GM20000 (cell line): ENCODE results near the gene PLGLB2.
"Not testable (repeated sequence)": the region's sequence is repeated elsewhere in the genome, so short reads cannot be mapped to it uniquely, and the experiment has no call there.

ENCODE experiments used
- DNase-seq: peaks from one replicate; pipeline ENCODE4 v3.0.0; 2012; ENCODE audit warnings: low spot score

PLGLB2 gene

DNA sequence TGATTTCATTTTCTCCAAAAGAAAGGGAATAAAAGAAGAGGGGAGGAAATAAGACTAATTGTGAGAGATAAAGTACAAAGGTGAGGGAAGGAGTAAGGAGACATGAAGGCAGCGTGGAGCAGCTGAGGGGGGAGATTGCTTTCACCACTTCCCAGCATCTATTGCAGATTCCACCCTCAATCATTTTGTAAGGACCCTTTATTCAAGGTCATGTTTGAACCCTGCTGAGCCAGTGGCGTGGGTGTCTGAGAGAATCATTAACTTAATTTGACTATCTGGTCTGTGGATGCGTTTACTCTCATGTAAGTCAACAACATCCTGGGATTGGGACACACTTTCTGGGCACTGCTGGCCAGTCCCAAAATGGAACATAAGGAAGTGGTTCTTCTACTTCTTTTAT is at the start of gene PLGLB2:
Gene PLGLB2 (plus strand): TSS at position 297 of the 400 bp plus-strand sequence. CDS start 67 bp downstream, at position 364.
- DNase-seq = not testable (repeated sequence)

DNA sequence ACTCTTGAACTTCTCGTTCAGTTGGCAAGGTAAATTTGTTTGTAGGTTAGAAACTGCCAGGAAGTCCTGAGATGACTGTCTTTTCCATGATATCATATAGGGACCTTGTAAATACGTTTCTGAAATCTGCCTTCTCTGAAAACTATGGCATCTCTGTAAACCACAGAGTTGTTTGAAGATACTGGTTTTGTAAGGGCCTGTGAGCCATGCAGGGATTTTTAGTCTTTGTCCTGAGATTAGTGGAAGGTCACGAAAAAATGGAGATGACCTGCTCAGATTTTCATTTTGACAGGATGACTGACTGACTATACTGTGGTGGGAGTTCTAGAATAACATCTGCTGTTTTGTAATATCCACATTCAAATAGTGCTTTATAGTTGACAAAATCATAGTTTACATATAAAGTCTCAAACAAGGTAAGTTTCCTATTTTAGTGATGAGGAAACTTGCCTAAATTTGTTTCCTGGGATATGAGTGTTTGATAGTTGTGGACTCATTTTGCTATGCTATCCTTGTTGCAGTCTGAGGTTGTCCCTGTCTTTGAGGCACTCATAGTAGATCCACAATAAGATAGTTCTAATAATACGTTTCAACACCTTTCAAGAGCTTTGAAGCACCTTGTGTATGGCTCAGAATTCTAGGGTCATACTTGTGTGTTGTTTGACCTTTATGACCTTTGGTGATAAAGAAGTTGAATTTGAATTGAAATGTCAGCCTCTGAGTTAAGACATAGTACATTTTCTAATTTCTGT is 43.1 kb upstream of the PLGLB2 start:
- DNase-seq = not testable (repeated sequence)

DNA sequence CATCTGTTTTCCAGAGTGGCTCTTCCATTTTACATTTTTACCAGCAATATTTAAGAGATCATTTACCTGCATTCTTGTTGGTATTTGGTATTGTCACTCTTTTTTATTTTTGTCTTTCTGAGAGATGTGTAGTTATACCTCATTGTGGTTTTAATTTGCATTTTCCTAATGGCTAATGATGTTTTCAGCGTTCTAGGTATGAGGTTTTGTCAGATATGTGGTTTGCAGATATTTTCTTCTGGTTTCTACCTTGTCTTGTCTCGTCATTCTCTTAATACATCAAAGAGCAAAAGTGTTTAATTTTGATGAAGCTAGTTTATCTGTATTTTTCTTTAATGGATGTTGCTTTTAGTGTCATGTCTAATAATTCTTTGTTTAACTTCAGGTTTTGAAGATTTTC is 39.5 kb upstream of the PLGLB2 start:
- not testable (repeated sequence) for DNase-seq

DNA sequence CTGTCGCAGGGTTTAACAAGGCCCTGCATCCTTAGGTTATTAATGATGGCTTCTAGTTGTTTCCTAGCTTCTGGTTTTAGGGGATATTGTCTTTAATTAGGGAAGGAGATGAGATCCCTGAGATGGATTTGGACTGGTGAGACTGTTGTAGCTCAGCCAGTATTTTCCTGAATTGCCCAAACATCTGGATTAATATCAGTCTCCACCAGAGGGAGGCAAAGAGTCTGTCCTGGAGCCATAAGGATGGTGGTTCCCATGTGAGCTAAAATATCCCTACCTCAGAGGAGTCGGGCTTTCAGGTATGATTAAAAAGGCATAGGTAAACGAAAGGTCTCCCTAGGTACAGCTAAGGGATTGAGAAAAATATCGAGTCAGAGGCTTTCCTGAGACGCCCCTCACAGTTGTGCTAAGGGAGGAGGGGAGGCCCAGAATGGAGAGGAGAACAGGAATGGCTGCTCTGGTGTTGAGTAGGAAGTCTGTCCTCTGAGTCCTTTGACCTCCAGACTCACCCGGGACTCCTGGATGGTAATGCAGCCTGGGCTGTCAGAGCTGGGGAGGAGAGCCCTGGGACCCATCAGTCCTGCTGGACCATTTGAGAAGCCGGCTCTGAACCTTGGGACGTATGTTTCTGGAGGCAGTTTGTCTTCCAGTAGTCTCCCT is 19.8 kb upstream of the PLGLB2 start:
- DNase-seq = not testable (repeated sequence)

DNA sequence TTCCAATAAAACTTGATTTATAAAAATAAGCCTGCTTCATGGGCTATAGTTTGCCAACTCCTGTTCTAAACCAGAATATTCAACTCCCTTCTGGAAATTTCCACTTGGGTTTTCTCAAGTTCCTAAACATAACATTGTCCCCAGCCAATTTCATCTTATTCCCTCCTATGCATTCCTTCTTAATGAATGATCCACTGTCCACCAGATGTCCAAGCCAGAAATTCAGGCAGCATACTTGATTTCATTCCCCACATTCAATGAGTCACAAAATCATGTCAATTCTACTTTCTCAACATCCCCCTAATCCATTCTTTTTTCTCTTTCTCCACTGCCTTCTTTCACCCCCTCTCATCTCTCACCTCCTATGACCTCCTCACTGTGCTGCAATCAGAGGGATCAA is 7.0 kb upstream of the PLGLB2 start:
- DNase-seq = not testable (repeated sequence)

DNA sequence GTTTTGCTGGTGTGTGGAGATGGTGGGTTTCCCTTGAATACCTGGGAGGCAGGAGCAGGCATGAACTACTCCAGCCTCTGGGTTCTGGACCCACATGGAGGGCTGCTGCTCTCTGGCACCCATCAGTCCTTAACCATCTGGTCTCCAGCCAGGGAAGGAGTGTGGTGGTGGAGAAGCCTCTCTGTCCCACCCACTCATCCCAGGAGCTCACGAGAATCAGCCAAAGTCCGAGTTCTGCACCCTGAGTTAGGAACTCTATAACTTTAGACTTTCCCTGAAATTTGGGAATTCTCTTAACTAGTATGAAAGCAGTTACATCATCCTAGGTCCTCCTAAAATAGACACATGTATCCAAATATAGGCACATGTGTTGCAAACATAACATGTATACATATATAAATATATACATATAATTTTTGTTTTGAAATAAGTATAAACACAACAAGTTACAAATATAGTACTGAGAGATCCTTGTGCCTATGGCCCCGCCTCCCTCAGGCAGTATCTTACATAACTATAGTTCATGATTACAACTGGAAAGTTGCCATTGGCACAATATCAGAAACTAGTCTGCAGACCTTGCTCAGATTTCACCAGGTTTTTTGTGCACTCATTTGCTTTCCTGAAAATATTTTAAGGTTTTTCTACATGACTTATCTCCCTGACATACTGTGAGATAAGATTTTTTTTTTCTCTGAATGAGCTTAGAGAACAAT is 5.3 kb upstream of the PLGLB2 start:
- DNase-seq = not testable (repeated sequence)

DNA sequence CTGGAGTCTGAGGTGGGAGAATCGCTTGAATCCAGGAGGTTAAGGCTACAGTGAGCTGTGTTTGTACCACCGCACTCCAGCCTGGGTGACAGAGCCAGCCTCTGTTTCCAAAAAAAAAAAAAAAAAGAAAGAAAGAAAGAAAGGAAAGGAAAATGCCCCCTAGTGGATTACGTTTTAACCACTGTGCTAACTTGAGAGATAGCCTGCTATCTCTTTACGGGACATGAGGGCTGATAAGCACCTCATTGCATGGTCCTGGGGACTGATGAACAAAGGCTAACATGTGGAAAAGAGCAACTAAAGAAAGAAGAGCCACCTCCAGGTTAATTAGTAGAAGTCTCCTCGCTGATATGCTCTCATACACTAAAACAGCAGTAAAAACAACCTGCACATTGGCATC is 4.2 kb upstream of the PLGLB2 start:
- not testable (repeated sequence) for DNase-seq

DNA sequence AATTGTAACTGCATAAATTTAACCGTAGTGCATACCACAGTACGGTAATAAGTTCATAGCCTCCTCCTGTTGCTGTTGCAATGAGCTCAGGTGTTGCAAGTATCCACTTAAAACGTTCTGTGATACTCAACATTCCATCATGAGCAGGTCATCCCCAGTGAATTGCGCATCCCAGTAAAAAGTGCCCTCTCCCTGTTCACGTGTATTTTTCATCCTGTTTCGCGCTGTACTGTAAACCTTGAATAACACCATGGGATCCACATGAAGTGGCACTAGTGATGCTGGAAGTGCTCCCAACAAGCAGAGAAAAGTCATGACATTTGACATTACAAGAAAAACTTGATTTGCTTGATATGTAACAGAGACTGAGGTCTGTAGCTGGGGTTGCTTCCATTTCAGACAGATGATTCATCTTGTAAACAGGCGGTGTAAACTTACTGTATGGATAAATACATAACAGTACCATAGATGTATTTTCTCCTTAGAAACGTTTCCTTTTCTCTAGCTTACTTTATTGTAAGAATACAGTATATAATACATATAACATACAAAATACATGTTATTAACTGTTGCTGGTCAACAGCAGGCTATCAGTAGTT is 2.4 kb upstream of the PLGLB2 start:
- not testable (repeated sequence) for DNase-seq

DNA sequence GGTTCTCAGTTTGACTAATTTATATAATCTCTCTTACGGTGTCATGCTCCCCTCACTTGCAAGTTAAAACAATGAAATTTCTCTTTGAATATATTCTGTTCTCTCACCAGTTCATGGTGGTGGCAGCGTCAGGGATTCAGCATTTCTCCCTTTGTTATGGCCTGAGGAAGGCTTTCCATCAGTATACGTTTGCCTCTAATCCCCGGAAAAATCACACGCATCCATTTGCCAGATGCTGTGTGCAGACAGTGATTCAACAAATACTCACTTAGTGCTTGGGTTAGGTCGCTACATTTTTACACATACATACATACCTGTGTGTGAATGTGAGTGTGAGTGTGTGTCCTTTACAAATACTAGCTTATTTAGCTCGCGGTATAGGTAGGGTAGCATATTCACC is 637 bp downstream of the PLGLB2 start:
- DNase-seq = not testable (repeated sequence)

DNA sequence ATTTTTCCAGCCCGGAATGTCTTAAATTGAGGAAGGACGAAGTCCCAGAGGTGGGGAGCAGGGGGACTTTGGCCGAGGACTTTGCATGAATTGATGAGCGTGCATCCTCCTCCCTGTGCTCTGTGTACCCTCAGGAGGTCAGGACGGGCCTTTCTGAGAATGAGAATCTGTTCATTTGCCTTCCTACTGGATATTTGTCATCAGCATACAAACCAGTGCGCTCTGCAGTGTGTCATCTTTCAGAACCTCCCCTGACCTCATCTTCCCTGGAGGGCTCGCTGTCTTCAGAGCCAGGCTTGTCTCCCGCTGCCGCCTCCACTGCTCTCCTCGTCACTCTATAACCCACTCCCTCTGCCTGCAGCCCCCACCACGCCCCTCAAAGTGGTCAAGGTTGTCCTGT is 2.7 kb downstream of the PLGLB2 start:
- not testable (repeated sequence) for DNase-seq

DNA sequence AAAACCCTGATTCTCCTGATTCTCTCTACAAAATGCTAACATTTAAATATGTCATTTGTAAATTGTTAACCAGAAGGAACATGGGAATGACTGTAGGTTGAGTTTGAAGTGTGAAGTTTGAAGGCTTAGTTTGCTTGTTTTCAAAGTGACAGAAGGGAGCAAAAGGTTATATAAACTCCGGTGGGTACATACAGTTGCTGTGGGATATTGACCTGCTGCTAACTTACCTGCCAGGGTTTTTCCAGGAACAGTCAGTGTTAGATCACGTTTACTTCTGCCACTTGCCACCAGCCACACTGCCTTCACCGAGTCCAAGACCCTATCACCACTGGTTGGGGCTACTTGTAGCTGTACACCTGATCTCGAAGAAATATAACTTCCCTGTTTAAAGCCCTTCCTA is 6.9 kb downstream of the PLGLB2 start:
- not testable (repeated sequence) for DNase-seq
